K562 (cell line): ENCODE results near the gene CNOT4.

Experiments
- PHF8 ChIP-seq: fragments of 200-600 bp; sonication (generic); IDR thresholded peaks from 2 replicates; pipeline ENCODE4 v1.6.1; 2012; ENCODE audit warnings: mixed run types, mild to moderate bottlenecking, inconsistent platforms, low read length, moderate library complexity, borderline replicate concordance
- TAL1 ChIP-seq: fragments of 450-650 bp; IDR thresholded peaks from 2 replicates; pipeline ENCODE4 v1.6.1; 2016; ENCODE audit warnings: mild to moderate bottlenecking
- TF ChIP-seq, protein P1 (sequence below): sonication (generic); formaldehyde crosslinking; IDR thresholded peaks from 2 replicates; pipeline ENCODE4 v1.8.0; 2022; ENCODE audit warnings: missing genetic modification reagents, mild to moderate bottlenecking, borderline replicate concordance

DNA sequence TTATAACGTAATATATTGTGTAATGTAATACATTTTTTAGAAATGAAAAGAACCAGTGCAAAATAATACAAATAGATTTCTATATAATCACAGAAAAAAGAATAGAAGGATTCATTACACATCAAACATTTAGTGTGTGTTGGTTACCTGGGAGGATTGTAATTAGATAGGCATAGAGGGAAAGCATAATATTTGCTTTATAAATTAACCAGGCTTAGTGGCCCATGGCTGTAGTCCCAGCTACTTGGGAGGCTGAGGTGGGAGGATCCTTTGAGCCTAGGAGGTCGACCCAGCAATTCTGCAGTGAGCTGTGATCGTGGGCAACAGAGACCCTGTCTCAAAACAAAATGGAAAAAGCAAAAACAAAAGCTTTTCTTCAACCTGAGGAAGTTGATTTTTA is 5.0 kb upstream of the CNOT4 start:
- TF ChIP-seq TAL1 (no peak), PHF8 (no peak)
- TF ChIP-seq, protein P1, sequence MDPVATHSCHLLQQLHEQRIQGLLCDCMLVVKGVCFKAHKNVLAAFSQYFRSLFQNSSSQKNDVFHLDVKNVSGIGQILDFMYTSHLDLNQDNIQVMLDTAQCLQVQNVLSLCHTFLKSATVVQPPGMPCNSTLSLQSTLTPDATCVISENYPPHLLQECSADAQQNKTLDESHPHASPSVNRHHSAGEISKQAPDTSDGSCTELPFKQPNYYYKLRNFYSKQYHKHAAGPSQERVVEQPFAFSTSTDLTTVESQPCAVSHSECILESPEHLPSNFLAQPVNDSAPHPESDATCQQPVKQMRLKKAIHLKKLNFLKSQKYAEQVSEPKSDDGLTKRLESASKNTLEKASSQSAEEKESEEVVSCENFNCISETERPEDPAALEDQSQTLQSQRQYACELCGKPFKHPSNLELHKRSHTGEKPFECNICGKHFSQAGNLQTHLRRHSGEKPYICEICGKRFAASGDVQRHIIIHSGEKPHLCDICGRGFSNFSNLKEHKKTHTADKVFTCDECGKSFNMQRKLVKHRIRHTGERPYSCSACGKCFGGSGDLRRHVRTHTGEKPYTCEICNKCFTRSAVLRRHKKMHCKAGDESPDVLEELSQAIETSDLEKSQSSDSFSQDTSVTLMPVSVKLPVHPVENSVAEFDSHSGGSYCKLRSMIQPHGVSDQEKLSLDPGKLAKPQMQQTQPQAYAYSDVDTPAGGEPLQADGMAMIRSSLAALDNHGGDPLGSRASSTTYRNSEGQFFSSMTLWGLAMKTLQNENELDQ (CRISPR knock-in tag): no peak
